K562 treated with DMSO at 1 percent for 24 hours (cell line): Measurements from ENCODE around the gene CACNA1B. TPM values are rescaled to one million over a fixed set of nuclear protein-coding genes. Genes with fewer than 3 reads are reported as not detected.

Source experiments
- total RNA-seq: library from RNA; unstranded; fragments of 300-600 nt; gene quantifications from 2 replicates; pipeline ENCODE4 v1.2.3, GENCODE V29; 2022; ENCODE audit warnings: low read depth; ENCODE audit not compliant: insufficient read depth

The CACNA1B gene
- total RNA-seq: 0.16 and 0.20 TPM in 2 replicates

GRCh38 chr9:137877506-137878122 is at the start of gene CACNA1B:
Gene CACNA1B (plus strand): TSS chr9:137877782. CDS start chr9:137877934, 152 bp downstream.

